Activated CD4-positive, CD25-positive, alpha-beta regulatory T cell treated with anti-CD3 and anti-CD28 coated beads, Interleukin-2, amount 50 U/mL, for 24 hours (primary cell): Measurements from ENCODE around the gene NDRG2.
"Not testable (repeated sequence)": the region's sequence is repeated elsewhere in the genome, so short reads cannot be mapped to it uniquely, and the experiment has no call there.

Experiments
- ATAC-seq, 2 donors: fragments of 150-1000 bp; cut with Tn5 transposase; one replicate each; pipeline ENCODE4 v1.10.0; 2021; ENCODE audit warnings: mild to moderate bottlenecking in 1 of 2, moderate library complexity in 1 of 2

Gene NDRG2

GRCh38 chr14:21055432-21056117 is 30.7 kb upstream of the NDRG2 start:
- no peak for ATAC-seq

GRCh38 chr14:21054768-21055145 is 29.9 kb upstream of the NDRG2 start:
- ATAC-seq, result no peak

GRCh38 chr14:21054123-21054767 is 29.4 kb upstream of the NDRG2 start:
- ATAC-seq, result peak in 1 of 2 donors; percentile 36

- no peak for ATAC-seq
These were observed 28.6 kb upstream of the NDRG2 start for GRCh38 chr14:21053184-21054122.

GRCh38 chr14:21050597-21050996 is 25.7 kb upstream of the NDRG2 start:
- ATAC-seq, result no peak

GRCh38 chr14:21049271-21049673 is 24.4 kb upstream of the NDRG2 start:
- no peak for ATAC-seq

- ATAC-seq, result no peak
These were observed 23.8 kb upstream of the NDRG2 start for GRCh38 chr14:21048638-21049037.

- ATAC-seq, result no peak
These were observed 22.5 kb upstream of the NDRG2 start for GRCh38 chr14:21047378-21047781.

- no peak for ATAC-seq
These were observed 19.2 kb upstream of the NDRG2 start for GRCh38 chr14:21043974-21044618.

- no peak for ATAC-seq
These were observed 18.6 kb upstream of the NDRG2 start for GRCh38 chr14:21043387-21043973.

GRCh38 chr14:21042918-21043317 is 18.1 kb upstream of the NDRG2 start:
- ATAC-seq, result no peak

GRCh38 chr14:21041676-21042433 is 17.0 kb upstream of the NDRG2 start, which contains the start of gene RNASE7:
RNASE7 (plus strand) TSS chr14:21042362; CDS start chr14:21042993, 631 bp downstream.
- no peak for ATAC-seq

GRCh38 chr14:21040941-21041340 is 16.1 kb upstream of the NDRG2 start:
- ATAC-seq, result not testable (repeated sequence)

- ATAC-seq, result no peak
These were observed 15.6 kb upstream of the NDRG2 start for GRCh38 chr14:21040370-21040925.

GRCh38 chr14:21039585-21040369 is 14.9 kb upstream of the NDRG2 start:
- ATAC-seq, result peak in 1 of 2 donors; percentile 49

GRCh38 chr14:21038441-21039422 is 13.9 kb upstream of the NDRG2 start:
- ATAC-seq, result no peak

GRCh38 chr14:21037156-21037555 is 12.3 kb upstream of the NDRG2 start:
- no peak for ATAC-seq

GRCh38 chr14:21036751-21037150 is 11.9 kb upstream of the NDRG2 start:
- ATAC-seq, result no peak

- ATAC-seq, result no peak
These were observed 9.8 kb upstream of the NDRG2 start, which contains the start of gene RNASE13 for GRCh38 chr14:21034707-21035106. RNASE13 (minus strand) TSS chr14:21034807; CDS start chr14:21034288, 519 bp downstream.
